ENCODE measurements around the gene UST.

GRCh38 chr6:148998704-148999103 is 251.9 kb downstream of the UST start:
- TF ChIP-seq POLR2A (IDR thresholded peaks at IDR 0.05) (no peak), CTCF (IDR thresholded peaks at IDR 0.05) (no peak), EP300 (IDR thresholded peaks at IDR 0.05; ENCODE audit: low read depth) (no peak), POLR2AphosphoS5 (IDR thresholded peaks at IDR 0.05) (no peak)
